Left cardiac atrium (tissue), 4 donors: Measurements from ENCODE around the gene PRKAG2. TPM values are rescaled to one million over a fixed set of nuclear protein-coding genes. Genes with fewer than 3 reads are reported as not detected.
A peak's percentile ranks its signal among the peaks of the same experiment; 100 is the strongest.
"Not testable (repeated sequence)": the region's sequence is repeated elsewhere in the genome, so short reads cannot be mapped to it uniquely, and the experiment has no call there.

Experiments
- ATAC-seq, 2 donors: fragments of 200-7000 bp; cut with Tn5 transposase; one replicate each; pipeline ENCODE4 v1.9.1; 2020; ENCODE audit warnings: mild to moderate bottlenecking in 2 of 2, moderate library complexity in 2 of 2
- DNase-seq: peaks from one replicate; pipeline ENCODE4 v3.0.0-alpha.2; 2020
- intact Hi-C, 2 donors: fragments of 100-400 bp; cut with DNase I; formaldehyde crosslinking; loops; one replicate each; pipeline versions ENCODE4 v1.14.1 to v1.15.1; 2022 to 2023
- long read RNA-seq: library from polyadenylated mRNA; unstranded; transcript quantifications from one replicate; pipeline ENCODE4 v2.0.0, GENCODE V29; 2021
- total RNA-seq, 2 donors: library from RNA; stranded (reverse); fragmentation: NEBNext Ultra II Directional; extraction: Animal tissue kit (Norgen Biotek cat#: 25700); gene quantifications; one replicate each; pipeline ENCODE4 v1.2.1, GENCODE V29; 2021
- donor health status: DM: no; HTN: yes; CAD: no.
- donor health status: DM: no; HTN: yes; CAD: no; lungs with severe emphysema.
- donor health status: DM: yes; HTN: yes; CAD: no.
- donor health status: Dilated cardiomyopathy.

The PRKAG2 gene
- 100 to 1,000 TPM; 141 to 253 TPM for total RNA-seq
- long read RNA-seq, transcript PRKAG2-215 (14 exons, 2,699 nt): major isoform, 63 of 215 reads
- long read RNA-seq, transcript PRKAG2-203 (12 exons, 2,318 nt): minor isoform, 36 of 215 reads
- long read RNA-seq, partial matches to known transcripts: 82 of 215 reads
- long read RNA-seq, other reads (novel, unspliced or antisense): 32 of 215 reads

DNA sequence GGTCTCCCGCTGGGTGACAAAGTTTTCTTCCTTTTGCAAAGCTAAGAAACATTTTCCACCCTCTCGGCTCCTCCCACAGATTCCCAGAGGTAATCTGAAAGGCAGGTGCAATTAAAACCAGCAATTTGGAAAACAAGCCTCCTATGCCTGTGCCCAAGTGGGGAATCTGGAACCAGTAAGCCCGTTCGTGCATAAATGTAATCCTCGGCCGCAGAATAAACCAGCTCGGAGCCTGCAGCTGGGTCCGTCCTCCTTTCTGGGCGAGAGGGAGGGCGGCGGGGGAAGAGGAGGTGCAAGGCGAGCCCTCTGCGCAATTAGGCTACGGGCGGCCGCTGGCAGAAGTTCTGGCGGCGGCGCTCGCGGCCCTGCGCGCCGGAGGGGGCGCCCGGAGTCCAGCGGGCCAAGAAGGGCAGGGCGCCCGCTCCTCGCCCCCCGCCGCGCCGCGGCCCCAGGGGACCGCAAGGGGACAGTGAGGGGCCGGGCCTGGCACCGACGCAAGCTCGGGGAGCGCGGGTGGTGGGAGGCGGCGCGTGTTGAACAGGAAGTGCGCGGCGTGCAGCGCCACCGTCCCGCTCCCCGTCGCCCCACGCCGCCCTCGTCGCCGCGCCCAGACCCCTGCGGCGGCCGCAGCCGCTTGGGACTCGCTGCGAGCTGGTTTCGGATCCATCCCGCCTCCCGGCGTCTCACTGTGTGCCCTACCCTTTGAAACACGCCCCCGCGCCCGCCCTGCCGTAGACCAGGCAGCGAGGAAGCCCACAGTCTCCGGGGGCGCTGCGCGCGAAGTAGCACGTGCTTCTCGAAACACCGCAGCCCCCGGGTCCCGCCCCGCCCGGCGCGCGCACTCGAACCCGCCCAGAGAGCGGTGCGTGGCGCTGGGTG is at the start of gene PRKAG2:
TSS of gene PRKAG2 (minus strand) at position 217 of the 879 bp plus-strand sequence. CDS start 495 bp downstream, outside the sequence.
- peak; percentile 77 for DNase-seq
- intact Hi-C loops: loop anchor here in 1 of 2 donors (10.0 kb wide), 1 partner anchor 92 kb away; no protein-coding TSS in a partner anchor
- peak; percentile 57 to 61 for ATAC-seq

DNA sequence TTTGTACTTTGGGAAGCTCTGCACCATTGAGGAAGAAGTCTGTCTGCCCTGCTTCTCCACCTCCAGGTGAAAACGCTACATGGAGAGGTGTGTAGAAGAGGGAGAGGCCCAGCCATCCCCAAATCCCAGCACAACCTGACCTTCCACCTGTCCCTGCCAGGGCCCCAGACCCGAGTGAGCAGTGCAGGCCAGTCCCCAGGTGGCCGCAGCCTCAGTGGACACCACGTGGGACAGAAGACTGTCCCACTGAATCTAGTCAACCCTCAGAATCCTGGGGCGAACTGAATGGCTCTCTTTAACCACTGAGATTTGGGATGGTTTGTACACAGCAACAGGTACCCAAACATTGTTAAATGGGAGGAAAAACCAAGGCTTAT is 49.4 kb upstream of the PRKAG2 start:
- DNase-seq (no peak), ATAC-seq (no peak)
- intact Hi-C loops: no loop called here

DNA sequence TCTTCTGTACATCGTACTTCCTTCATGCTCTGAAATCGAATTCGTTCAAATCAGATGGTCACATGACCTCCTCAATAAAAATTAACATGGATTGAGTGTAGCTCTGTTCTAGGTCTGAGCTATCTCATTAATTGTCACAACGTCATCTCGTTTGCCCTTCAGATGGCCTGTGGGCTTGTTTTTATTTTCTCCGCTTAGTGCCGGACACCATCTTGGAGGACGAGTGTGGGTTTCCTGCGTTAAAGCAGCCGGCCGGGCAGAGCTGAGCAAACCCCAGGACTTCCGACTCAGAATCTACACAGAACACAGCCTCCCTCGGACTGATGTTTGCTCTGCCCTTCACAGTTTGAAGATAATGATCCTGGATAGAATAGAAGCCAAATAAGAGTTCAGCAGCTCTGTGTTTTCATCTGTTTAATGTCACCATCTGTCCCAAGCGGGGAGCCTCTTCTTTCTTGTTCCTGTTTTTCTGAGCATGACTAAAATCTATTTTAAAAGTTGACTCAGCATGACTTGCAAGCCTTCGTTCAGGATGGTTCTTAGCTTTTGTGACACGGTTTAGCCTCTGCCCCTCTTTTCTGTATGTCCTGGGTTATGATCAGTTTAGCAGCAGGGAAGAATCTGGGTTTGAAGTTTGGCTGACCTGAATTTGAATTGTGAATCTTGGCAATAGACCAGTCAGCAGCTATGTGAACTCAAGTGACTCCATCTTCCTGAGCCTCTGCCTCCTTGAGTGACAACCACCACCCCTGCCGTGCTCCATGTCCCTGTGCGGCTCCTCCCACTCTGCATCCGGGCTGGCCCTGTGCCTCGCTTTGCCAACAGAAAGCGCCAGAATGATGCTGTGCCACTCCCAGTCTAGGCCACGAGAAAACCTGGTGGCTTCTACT is 48.8 kb upstream of the PRKAG2 start:
- ATAC-seq (peak; percentile 58 to 76), DNase-seq (peak; percentile 77)
- intact Hi-C loops: no loop called here

DNA sequence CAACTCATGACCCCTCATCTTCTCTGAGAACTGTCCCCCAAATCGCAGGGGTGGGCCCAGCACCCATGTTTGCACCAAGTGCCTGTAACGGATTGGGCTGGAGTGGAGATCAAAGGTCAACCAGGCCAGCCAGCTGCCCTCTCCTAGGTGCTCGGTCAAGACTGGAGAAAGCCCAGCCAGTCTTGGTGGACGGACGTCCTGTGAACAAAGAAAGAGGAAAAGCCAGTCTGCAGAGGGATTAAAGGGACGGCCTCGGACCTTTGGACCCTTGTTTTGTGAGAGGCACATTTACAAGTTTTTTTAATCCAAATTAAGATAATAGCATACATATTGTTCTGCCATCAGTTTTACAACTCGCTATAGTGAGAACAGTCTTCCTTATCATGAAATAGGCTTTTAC is 47.6 kb upstream of the PRKAG2 start:
- no peak for ATAC-seq
- no peak for DNase-seq
- intact Hi-C loops: no loop called here

DNA sequence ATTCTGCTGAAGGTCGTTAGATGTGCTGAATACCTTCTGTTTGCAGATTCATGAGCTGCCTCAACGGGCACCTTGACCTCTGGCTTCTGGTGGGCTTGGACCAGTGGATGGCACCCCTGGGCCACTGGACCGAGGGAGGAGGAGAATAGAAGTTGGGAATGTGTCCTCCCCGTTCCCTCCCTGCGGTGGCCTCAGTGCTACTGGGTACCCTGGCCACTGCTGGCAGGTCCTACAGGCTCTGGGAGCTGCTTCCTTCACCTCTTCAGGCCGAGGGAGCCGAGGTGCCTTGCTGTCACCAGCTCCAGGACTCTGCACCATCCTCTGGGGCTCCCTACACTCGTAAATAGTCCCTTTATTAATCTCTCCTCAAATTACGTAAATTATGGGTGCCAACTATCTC is 47.1 kb upstream of the PRKAG2 start:
- intact Hi-C loops: no loop called here
- no peak for DNase-seq
- no peak for ATAC-seq

DNA sequence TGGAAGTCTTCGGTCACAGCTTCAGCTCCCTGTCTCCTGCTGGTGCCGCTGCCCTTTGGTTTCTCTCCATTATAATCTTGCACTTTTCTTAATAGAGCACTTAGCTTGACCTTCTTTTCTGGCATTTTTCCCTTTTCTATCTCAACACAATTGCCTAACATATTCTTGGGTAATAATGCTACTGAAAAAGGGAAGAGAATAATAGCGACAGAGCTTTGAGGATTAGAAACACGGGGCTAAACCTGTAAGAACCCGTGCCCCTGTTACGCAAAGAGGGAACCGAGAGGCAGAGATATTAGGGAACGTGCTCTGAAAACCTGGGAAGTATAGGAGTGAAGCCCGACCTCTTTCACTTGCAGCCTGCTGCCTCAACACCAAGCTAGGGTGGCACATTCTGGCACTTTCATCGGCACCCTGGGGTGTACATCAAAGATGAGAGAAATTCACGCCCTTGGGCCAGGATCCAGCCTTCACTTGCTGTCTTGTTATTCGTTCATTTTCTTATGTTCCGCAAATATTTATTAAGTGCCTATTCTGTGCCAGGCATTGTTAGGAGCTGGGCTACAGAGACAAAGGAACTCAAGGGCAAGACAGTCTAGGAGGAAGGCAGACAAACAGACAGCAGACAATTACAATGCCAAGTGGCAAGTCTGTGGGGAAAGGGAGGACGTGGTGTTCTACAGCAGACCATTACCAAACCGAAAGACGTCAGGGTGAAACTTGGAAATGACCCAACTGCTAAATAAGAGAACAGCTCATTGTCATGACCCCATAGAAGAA is 46.4 kb upstream of the PRKAG2 start:
- ATAC-seq (peak; percentile 55 to 56), DNase-seq (no peak)
- intact Hi-C loops: no loop called here

DNA sequence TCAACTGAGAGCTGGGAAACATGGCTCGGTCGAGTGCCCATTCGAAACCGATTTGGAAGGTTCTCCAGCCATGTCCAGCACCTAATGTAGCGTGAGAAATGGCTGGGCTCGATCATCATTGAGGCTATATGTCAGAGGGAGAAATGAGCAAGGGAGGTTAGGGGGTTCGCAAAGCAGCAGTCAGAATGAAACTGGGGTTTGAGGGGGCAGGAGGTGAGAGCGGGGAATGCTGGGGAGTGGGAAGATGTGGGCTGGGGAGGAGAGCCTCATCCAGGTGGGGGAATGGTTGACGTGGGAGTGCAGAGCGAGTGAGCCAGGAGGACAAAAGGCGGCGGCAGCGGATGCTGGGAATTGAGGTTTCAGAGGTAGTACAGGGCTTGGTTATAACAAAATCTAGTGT is 44.5 kb upstream of the PRKAG2 start:
- intact Hi-C loops: no loop called here
- ATAC-seq (no peak), DNase-seq (no peak)

DNA sequence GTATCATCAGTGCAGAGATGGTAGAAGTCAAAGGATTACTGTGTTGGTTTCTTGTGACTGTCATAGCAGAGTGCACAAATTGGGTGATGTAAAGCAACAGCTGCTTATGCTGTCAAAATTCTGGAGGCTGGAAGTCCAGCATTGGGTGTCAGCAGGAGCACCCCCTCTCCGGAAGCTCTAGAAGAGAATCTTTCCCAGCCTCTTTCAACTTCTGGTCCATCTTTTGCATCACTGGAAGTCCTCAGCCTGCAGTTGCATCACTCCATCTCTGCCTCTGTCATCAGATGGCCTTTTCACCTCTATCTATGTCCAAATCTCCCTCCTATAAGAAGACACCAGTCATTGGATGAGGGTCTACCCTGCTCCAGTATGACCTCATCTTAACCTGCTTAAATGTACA is 43.6 kb upstream of the PRKAG2 start:
- DNase-seq (no peak), ATAC-seq (no peak)
- intact Hi-C loops: no loop called here

DNA sequence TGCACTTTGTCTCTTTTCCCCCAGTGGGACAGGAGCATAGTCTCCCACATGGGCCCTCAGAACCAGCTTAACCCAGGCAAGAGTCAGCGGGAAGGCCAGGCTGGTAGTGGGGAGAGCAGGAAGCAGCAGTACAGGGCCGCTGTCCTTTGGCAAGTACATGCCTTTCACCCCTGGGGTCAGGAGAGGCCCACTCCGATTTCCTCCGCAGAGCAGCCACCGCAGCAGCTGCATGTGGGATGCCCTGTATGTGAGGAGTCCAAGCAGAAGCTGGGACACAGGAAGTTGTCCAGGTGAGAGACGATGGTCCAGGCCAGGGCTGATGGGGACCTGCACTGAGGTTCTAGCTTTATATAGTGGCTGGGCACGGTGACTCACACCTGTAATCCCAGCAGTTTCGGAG is 42.7 kb upstream of the PRKAG2 start:
- intact Hi-C loops: no loop called here
- DNase-seq (no peak), ATAC-seq (no peak)

DNA sequence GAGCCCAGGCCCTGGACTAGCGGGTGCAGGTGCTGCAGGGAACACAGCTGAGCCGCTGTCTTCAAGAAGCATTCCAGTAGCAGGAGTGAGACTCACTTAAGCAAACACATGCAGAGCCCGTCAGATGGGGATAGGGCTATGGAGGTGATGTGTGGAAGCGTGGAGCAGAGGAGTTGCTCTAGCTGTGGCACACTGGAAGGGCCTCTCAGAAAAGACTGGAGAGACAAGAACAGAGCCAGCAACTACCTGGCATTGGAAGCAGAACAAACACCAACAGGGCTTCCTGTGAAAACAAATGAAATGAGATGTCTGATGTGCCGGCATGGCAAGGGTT is 41.6 kb upstream of the PRKAG2 start:
- DNase-seq (no peak), ATAC-seq (no peak)
- intact Hi-C loops: no loop called here

DNA sequence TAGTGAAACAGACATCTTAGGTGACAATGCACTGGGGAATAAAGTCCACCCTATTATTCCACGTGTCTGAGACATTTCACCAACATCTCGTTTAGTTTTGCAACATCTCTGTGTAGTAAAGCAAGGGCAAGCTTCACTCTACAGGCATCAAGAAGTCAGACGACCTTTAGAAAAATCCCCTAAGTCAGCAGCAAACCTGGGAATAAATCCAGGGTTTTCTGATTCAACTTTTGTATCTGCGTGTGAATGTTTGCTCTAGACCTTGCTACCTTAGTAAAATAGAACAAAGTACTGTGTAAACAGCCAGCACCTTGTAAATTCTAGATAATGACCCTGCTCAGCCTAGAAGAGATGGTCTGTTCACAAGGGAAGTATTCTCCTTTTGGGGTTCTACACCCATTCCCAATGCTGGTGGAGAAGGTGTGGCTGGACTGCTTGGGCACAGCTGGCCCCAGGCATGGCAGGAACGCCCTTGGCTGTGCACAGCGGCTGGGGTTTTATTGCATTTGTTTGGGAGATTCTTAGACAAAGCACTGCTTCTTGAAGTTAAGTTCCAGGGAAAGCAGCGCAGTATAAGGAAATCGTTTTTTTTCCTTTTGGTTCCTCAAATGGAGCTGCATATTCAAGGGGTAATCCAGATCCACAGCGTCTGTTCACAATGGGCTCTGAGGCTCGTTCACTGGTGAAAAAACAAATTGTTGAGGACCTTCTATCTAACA is 41.0 kb upstream of the PRKAG2 start:
- no peak for DNase-seq
- intact Hi-C loops: no loop called here
- ATAC-seq: peak; percentile 45 to 61

DNA sequence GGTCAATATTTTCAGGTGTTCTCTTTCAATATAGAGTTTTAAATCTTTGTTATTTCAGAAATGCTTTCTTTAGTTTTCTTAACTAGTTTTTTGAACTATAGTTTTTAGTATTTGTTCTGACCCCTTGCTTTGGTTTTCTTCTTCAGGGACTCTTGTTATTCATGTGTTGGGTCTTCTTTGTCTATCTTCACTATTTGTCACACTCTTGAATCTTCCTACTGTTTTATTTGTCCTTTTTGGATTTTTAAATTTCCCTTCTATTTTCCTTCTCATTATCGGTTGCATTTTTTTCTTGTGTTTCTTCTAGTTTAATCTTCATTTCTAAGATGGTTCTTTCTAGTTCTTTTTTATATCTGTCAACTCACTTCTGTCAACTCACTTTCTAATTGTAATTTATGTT is 37.1 kb upstream of the PRKAG2 start:
- intact Hi-C loops: no loop called here
- DNase-seq (no peak), ATAC-seq (no peak)

DNA sequence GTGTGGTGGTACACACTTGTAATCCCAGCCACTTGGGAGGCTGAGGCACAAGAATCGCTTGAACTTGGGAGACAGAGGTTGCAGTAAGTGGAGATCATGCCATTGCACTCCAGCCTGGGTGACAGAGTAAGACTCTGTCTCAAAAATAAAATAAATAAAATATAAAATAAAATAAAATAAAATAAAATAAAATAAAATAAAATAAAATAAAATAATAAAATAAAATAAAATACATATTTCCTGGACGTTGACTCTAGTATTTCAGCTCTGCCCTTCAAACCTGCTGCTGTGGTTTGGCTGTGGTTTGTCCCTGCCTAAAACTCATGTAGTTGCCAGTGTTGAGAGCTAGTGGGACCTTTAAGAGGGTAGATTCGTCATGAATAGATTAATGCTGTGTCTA is 33.7 kb upstream of the PRKAG2 start:
- ATAC-seq, DNase-seq, intact Hi-C loops: not testable (repeated sequence)

DNA sequence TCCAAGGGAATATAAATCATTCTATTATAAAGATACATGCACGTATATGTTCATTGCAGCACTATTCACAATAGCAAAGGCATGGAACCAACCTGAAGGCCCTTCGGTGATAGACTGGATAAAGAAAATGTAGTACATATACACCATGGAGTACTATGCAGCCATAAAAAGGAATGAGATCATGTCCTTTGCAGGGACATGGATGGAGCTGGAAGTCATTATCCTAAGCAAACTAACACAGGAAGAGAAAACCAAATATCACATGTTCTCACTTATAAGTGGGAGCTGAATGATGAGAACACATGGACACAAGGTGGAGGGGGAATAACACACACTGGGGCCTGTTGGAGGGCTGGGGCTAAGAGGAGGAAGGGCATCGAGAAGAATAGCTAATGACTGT is 30.2 kb upstream of the PRKAG2 start:
- ATAC-seq, intact Hi-C loops, DNase-seq: not testable (repeated sequence)

DNA sequence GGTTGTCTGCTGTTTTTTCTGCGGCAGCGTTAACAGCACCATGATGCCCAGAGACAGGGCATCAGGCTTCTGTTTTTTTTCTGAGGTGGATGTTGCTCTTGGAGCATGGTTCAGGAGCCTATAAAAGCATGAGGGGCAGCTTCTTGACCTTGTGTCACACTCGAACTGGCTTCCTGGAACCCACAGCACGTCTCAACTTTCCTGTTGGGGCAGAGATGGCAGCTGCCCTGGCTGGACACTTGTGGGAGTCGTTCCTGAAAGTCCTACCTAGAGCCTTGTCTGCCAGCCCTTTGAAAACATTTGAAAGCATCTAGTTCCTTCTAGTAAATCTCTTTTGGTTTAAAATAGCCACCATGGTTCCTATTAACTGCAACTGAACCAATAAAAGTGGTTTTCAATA is 28.9 kb upstream of the PRKAG2 start:
- intact Hi-C loops: no loop called here
- DNase-seq (no peak), ATAC-seq (no peak)

DNA sequence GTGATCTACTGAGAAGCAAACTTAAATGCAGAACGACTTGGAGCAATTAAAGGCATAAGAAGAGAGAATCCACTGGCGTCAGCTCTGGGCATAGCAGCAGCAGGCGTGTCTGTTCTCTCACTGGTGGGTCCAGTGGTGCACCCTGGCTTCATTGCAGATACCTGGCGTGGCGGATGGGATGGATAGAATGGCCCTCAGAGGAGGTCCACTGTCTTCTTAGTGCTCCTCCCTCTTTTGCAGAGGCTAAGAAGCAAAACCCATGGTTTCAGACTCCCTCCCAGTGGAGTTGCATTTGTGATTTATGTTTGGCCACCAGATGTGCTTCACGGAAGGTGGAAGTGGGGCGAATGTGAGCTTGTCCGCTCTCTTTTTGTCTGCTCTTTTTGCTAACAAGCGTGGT is 28.4 kb upstream of the PRKAG2 start:
- intact Hi-C loops: no loop called here
- DNase-seq (no peak), ATAC-seq (no peak)

DNA sequence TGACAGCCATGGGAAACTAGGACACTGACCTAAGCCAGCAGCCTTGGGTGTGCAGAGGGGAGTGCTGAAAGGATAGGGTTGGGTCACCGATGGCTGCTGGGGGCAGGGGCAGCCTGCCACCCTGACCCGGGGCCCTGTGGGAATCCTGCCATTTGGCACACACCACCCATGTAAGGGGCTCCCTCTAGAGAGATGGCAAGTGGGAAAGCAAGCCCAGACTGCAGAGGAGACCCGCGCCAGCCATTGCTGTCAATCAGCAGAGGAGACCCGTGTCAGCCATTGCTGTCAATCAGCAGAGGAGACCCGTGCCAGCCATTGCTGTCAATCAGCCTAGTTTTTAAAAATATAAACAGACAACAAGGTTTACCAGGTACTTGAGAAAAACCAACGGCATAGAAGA is 27.4 kb upstream of the PRKAG2 start:
- ATAC-seq: no peak
- intact Hi-C loops: no loop called here
- no peak for DNase-seq

DNA sequence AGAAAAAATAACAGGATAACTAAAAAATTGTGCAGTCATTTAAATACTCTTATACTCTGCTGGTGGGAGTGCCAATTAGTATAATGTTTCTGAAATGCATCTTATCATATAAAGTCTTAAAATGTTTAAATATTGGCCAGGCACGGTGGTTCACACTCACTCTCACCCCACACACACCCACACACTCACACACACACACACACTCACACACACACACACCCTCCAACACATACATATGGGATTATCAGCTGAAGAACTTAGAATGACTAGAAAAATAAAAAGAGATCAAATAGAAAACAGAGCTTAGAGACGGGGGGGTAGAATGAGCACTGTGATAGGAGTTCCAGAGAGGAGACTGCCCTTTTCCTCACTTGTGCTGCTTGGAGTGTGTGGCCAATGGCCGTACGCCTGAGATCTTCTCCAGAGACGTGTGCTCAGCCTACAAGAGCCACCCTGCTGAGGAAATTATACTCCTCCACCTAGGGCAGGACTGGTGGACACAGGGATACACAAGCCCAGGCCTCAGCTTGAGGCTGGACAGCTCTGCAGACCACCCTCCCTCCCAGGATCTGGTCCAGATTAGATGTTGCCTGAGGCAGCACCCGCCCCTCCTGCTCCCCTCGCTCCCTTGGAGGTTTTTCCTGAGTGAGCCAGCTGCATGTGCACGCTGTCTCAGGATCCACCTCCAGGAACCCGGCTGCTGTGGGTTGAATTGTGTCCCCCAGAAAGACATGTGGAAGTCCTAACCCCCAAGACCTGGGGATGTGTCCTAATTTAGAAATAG is 26.5 kb upstream of the PRKAG2 start:
- intact Hi-C loops: no loop called here
- DNase-seq (no peak), ATAC-seq (no peak)
